GM12878 (cell line): ENCODE measurements around the gene PHC1. TPM values are rescaled to one million over a fixed set of nuclear protein-coding genes. Genes with fewer than 3 reads are reported as not detected.

Experiments used
- ATAC-seq: fragments of 200-7000 bp; cut with Tn5 transposase; 3 replicates; pipeline ENCODE4 v1.9.1; 2020; ENCODE audit warnings: mild to moderate bottlenecking, moderate library complexity
- BruUV-seq: library from RNA; stranded (reverse); fragments of 400-500 nt; replicated peaks from 2 replicates; lab custom pipeline; 2021; lab: Mats Ljungman, UMichigan
- CTCF ChIA-PET: fragments of 300-600 bp; sonication (Branson Sonifier 250); formaldehyde crosslinking; extraction: SDS; loops from one replicate; lab custom pipeline; 2021; ENCODE audit warnings: inconsistent platforms; lab: Yijun Ruan, JAX
- POLR2A ChIA-PET: fragments of 350-600 bp; formaldehyde crosslinking; extraction: SDS; loops from one replicate; lab custom pipeline; 2021; ENCODE audit warnings: inconsistent platforms; lab: Charles Lee
- RAD21 ChIA-PET: fragments of 300-600 bp; sonication (Branson Sonifier 250); formaldehyde crosslinking; loops from one replicate; lab custom pipeline; 2023; ENCODE audit warnings: antibody characterized with exemption; ENCODE audit not compliant: unreplicated experiment; lab: Charles Lee
- SMC1A ChIA-PET: fragments of 300-600 bp; sonication (Branson Sonifier 250); formaldehyde crosslinking; loops from one replicate; lab custom pipeline; 2023; ENCODE audit not compliant: unreplicated experiment, uncharacterized antibody; lab: Charles Lee
- DNase-seq: peaks from one replicate; pipeline ENCODE4 v3.0.0-alpha.2; 2011; ENCODE audit warnings: low read depth, low spot score
- FAIRE-seq: peaks from 3 replicates; lab custom pipeline; 2011; peaks lifted over from hg19 to GRCh38; lab: Jason Lieb, UNC
- H2AFZ ChIP-seq: 2 replicates; pipeline ENCODE4 v1.6.0; 2011; ENCODE audit warnings: low read depth, low read length, control low read depth; ENCODE audit not compliant: control insufficient read depth
- H3K27ac ChIP-seq: 2 replicates; pipeline ENCODE4 v1.5.1; 2011; ENCODE audit warnings: control low read depth; ENCODE audit not compliant: control insufficient read depth, insufficient read depth
- H3K27me3 ChIP-seq, 2 experiments: replicated peaks in 1 of 2; 2 replicates each; pipeline versions ENCODE4 v1.6.0 to v1.6.1; 2011; ENCODE audit warnings: low read length in 1 of 2; ENCODE audit not compliant: control insufficient read depth in 2 of 2, insufficient read depth in 2 of 2
- H3K36me3 ChIP-seq, 2 experiments: 2 replicates each; pipeline ENCODE4 v1.5.1; 2011; ENCODE audit warnings: low read length in 1 of 2; ENCODE audit not compliant: control insufficient read depth in 2 of 2, insufficient read depth in 2 of 2
- H3K4me1 ChIP-seq: 2 replicates; pipeline ENCODE4 v1.6.1; 2011; ENCODE audit warnings: mild to moderate bottlenecking, low read length, moderate library complexity, mixed read lengths; ENCODE audit not compliant: control insufficient read depth, insufficient read depth
- H3K4me2 ChIP-seq: 2 replicates; pipeline ENCODE4 v1.6.0; 2011; ENCODE audit warnings: control low read depth; ENCODE audit not compliant: control insufficient read depth, insufficient read depth
- H3K4me3 ChIP-seq: fragments of 200-600 bp; sonication (generic); 2 replicates; pipeline ENCODE4 v1.5.1; 2016
- H3K79me2 ChIP-seq: 2 replicates; pipeline ENCODE4 v1.6.0; 2011; ENCODE audit warnings: low read length; ENCODE audit not compliant: control insufficient read depth, insufficient read depth
- H3K9ac ChIP-seq: 2 replicates; pipeline ENCODE4 v1.8.0; 2011; ENCODE audit warnings: low read length, control low read depth, mixed read lengths; ENCODE audit not compliant: control insufficient read depth, insufficient read depth
- H3K9me3 ChIP-seq: replicated peaks from 3 replicates; pipeline ENCODE4 v1.5.1; 2011; ENCODE audit warnings: mild to moderate bottlenecking, low read length; ENCODE audit not compliant: control insufficient read depth, insufficient read depth
- H4K20me1 ChIP-seq: 2 replicates; pipeline ENCODE4 v1.6.0; 2011; ENCODE audit not compliant: control insufficient read depth, insufficient read depth
- CTCF ChIP-seq, 3 experiments: IDR thresholded peaks in 2 of 3; conservative IDR thresholded peaks in 1 of 3; 2 replicates each; pipeline ENCODE4 v1.5.1; 2011; ENCODE audit warnings: low read depth in 3 of 3, low read length in 3 of 3, mild to moderate bottlenecking in 3 of 3, control low read depth in 2 of 3, moderate library complexity in 2 of 3, inconsistent platforms in 1 of 3, mixed read lengths in 1 of 3; ENCODE audit not compliant: control insufficient read depth in 2 of 3, insufficient read depth in 1 of 3; ENCODE audit errors: extremely low read depth in 1 of 3
- CUX1 ChIP-seq: IDR thresholded peaks from 2 replicates; pipeline ENCODE4 v1.6.1; 2012; ENCODE audit warnings: improper control_type of control experiment, low read depth, low read length; ENCODE audit not compliant: insufficient replicate concordance
- PKNOX1 ChIP-seq: fragments of 450-650 bp; IDR thresholded peaks from 2 replicates; pipeline ENCODE4 v1.6.1; 2016; ENCODE audit warnings: mild to moderate bottlenecking
- WGBS: methylation state at CpG from one replicate; pipeline ENCODE4 v1.1.6; 2016; ENCODE audit warnings: low lambda C conversion rate; ENCODE audit not compliant: insufficient replicate concordance, insufficient coverage; ENCODE audit errors: missing lambda C conversion rate; 5-methylcytosine and 5-hydroxymethylcytosine counted together
- in situ Hi-C: fragments of 300-500 bp; cut with MboI; formaldehyde crosslinking; loops from 9 replicates; pipeline ENCODE4 v1.14.3; 2018; ENCODE audit warnings: mixed read lengths
- intact Hi-C: fragments of 100-400 bp; cut with micrococcal nuclease; formaldehyde crosslinking; loops from one replicate; pipeline ENCODE4 v1.14.2; 2022; ENCODE audit not compliant: unreplicated experiment
- polyA plus RNA-seq, 11 experiments: library from polyadenylated mRNA; depleted of rRNA in 4 of 11; unstranded in 6 of 11; stranded (reverse) in 5 of 11; fragments of >200 nt; fragmentation: Nextera tagmentation in 4 of 11; fragmentation: Illumina TruSeq in 1 of 11; extraction: Ambion mirVana in 4 of 11; extraction: Trizol in 1 of 11; gene quantifications; 1 replicate in 1 of 11; 2 replicates in 10 of 11; pipeline versions ENCODE4 v1.2.1 to v1.2.3, GENCODE V29; 2011 to 2016; ENCODE audit warnings: inconsistent platforms in 2 of 11, missing spikeins in 2 of 11, low read depth in 1 of 11
- total RNA-seq, 4 experiments: library from RNA; depleted of rRNA in 3 of 4; stranded (reverse); fragments of >200 nt in 3 of 4; fragmentation: Illumina TruSeq in 1 of 4; extraction: Trizol in 1 of 4; gene quantifications; 2 replicates each; pipeline versions ENCODE4 v1.2.1 to v1.2.3, GENCODE V29; 2013 to 2021

The PHC1 gene
- total and polyA plus RNA-seq, 10 of the 15 experiments (the other 5 are each of a cell fraction or from before 2014, with no cell fraction given) = 0.50 to 16.3 (median 2.1) TPM

GRCh38 chr12:8912914-8913313 is 1.4 kb upstream of the PHC1 start:
- ChIA-PET POLR2A (no interaction called here), RAD21 (interaction anchor here (0.6 kb wide), 1 partner anchor 686 kb away, joined by 3 read pairs; no protein-coding TSS in a partner anchor), SMC1A (interaction anchor here (1.0 to 2.8 kb wide), 3 partner anchors 35 to 119 kb away, joined by 3 to 12 read pairs (median 8); partner anchors contain the start of gene M6PR), CTCF (interaction anchor here (1.1 to 1.6 kb wide), 3 partner anchors 9 to 136 kb away, joined by 4 to 10 read pairs (median 4); partner anchors contain the start of gene M6PR)
- BruUV-seq = no TSS peak
- intact Hi-C loops (loop anchor here (10.0 kb wide), 1 partner anchor 132 kb away; no protein-coding TSS in a partner anchor), in situ Hi-C loops (no loop called here)
- no peaks in the 10 kb centered on the region for H4K20me1 ChIP-seq
- H3K4me1 ChIP-seq = peaks cover 4% of the 10 kb centered on the region
- DNase-seq (no peak), ATAC-seq (peak; percentile 50), FAIRE-seq (no peak)
- no peaks in the 10 kb centered on the region for H3K79me2 ChIP-seq
- no peak overlapping the region for H2AFZ ChIP-seq
- H3K9ac ChIP-seq = no peak overlapping the region
- WGBS = 36% methylated on average over 9 of the region's 9 CpGs
- H3K36me3 ChIP-seq = no peaks in the 10 kb centered on the region
- TF ChIP-seq CTCF (IDR thresholded peaks at IDR 0.05 in 2 of 3, conservative IDR thresholded peaks at IDR 0.05 in 1 of 3; ENCODE audit: control insufficient read depth in 2 of 3, extremely low read depth in 1 of 3, insufficient read depth in 1 of 3, low read depth in 3 of 3, low read length in 3 of 3) (0 out of 6 replicates have a peak, but pooled peaks of 1 of the 3 experiments have one; percentile 24), PKNOX1 (0 out of 2 replicates have a peak, but pooled peaks have one; percentile 21), CUX1 (no peak)
- H3K27me3 ChIP-seq = no peaks in the 10 kb centered on the region; a peak in 1 of 4 replicates
- H3K4me2 ChIP-seq = no peak overlapping the region
- no peak overlapping the region for H3K27ac ChIP-seq
- H3K4me3 ChIP-seq = no peak overlapping the region
- no peaks in the 10 kb centered on the region for H3K9me3 ChIP-seq
